HG03520 (cell line): ENCODE results near the gene STK11.

Source experiments
- ATAC-seq: cut with Tn5 transposase; IDR thresholded peaks from one replicate; pipeline ENCODE4 v1.9.1; 2021; ENCODE audit warnings: mild to moderate bottlenecking, moderate library complexity; ENCODE audit not compliant: unreplicated experiment

The STK11 gene, protein sequence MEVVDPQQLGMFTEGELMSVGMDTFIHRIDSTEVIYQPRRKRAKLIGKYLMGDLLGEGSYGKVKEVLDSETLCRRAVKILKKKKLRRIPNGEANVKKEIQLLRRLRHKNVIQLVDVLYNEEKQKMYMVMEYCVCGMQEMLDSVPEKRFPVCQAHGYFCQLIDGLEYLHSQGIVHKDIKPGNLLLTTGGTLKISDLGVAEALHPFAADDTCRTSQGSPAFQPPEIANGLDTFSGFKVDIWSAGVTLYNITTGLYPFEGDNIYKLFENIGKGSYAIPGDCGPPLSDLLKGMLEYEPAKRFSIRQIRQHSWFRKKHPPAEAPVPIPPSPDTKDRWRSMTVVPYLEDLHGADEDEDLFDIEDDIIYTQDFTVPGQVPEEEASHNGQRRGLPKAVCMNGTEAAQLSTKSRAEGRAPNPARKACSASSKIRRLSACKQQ

DNA sequence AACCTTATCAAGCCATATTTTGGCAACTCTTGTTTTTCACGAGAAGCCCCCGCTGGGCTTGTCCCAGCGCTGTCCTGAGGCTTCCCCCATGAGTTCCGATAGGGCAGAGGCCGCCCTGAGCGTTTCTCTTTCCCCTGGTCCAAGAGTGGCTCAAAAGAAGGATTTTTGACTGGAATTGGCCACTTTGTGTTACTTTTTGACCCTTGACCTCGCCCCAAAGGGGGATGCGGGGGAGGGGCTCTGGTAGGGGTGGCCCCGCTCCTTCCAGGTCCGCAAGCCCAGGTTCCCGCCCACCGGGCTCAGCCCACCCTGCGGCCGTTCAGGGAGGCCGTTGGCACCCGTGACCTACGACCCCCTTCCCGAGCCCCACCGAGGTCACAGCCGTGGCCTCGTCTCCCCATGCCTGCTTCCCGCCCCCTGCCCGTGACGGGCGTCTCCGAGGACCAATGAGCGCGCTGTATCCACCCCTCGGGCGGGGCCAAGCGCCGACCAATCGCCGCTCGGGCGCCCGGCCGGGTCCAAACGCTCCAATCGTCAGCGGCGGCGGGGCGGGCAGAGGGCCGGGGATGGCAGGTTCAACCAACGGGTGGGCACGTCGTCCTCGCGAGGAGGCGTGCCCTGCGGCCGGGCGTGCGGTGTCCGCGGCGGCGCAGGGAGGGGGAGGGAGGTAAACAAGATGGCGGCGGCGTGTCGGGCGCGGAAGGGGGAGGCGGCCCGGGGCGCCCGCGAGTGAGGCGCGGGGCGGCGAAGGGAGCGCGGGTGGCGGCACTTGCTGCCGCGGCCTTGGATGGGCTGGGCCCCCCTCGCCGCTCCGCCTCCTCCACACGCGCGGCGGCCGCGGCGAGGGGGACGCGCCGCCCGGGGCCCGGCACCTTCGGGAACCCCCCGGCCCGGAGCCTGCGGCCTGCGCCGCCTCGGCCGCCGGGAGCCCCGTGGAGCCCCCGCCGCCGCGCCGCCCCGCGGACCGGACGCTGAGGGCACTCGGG lies at the start of gene STK11:
TSS of gene STK11 (plus strand) at position 665 of the 986 bp plus-strand sequence. CDS start 1,136 bp downstream, outside the sequence.
- ATAC-seq = peak; percentile 82

DNA sequence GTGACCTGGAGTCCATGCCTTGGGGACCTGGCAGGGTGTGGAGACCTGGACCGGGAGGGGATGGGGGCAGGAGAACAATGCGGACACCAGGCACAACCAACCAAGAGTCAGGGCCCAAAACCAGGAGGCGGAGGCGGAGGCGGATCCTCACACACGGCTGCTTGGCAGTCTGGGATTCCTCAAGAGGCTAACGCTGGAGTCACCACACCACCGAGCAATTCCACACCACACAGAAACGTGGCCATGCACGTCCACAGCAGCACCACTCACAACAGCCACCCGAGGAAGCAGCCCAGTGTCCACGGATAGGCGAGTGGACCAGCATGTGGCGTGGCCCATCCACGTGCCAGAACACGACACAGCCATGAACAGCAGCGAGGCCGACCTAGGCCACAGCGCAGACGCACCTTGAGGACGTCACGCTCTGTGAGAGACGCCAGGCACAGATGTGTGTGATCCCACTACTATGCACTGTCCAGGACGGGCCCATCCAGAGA lies 49.2 kb upstream of the STK11 start:
- no peak for ATAC-seq

DNA sequence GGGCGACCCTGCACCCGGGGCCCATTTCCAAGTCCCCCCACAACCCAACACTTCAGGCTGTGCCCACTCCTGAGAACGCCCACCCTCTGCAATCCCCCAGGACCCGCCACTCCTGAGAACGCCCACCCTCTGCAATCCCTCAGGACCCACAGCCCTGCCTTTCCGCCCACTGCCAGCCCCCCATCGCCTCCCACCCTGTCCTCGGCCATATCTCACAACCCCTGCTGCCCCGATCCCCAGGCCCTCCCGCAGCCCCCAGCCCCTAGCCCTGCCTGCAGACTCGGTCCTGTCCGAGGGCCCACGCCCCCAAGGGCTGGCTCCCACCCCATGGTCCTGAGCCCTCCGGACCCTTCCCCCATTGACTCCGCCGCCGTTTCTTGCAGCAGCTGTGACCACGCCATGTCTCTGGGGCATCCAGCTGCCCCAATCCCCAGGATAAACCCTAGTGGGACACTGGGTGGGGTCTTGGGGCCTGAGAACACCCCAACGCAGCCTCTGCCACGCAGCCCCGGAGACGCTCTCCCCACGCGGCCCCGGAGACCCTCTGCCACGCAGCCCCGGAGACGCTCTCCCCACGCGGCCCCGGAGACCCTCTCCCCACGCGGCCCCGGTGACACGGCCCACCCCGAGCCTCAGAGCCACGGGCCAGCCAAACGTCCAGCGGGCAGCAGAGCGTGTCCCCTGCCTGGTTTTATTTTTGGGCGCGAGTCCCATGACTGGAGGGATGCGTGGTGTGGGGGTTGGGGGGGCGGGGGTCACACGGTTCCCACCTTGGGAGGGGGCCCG lies 48.6 kb upstream of the STK11 start:
- ATAC-seq = no peak

DNA sequence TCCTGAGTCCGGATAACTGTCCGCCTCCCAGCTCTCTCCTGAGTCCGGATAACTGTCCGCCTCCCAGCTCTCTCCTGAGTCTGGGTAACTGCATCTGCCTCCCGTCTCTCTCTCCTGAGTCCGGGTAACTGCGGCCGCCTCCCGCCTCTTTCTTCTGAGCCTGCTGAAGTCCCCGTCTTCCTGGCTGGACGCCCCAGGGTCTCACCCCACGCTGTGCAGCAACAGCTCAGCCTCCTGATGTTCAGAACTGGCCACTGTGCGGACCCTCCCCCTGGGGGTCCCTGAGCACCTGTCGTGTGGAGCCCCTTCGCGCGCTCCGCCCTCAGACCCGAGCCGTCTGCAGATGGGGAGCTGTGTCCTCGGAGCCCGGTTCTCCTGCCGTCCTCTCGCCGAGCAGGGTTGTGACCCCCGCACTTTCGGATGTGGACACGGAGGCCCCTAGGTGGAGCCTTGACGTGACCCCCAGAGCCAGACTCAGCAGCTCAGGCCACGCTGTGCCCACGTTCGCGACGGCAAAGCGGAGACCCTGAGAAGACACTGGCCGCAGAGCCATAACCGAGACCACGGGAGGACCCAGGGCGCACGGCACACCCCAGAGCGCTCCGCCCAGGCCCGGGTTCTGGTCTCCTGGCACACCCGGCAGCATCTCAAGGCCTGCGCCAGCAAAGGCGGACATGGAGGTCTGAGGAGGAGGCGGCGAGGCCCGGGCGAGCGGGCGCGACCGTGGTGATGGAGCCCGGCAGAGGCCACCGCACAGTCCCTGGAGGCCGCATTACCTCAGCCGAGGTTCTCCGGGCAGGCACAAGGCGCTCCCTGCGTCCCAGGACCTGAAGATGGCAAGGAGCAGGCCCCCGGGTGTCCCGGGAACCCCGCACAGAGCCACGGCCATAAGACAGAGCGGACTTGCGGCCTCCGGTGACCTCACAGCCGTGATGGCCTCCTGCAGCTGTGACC lies 47.4 kb upstream of the STK11 start:
- ATAC-seq = no peak

DNA sequence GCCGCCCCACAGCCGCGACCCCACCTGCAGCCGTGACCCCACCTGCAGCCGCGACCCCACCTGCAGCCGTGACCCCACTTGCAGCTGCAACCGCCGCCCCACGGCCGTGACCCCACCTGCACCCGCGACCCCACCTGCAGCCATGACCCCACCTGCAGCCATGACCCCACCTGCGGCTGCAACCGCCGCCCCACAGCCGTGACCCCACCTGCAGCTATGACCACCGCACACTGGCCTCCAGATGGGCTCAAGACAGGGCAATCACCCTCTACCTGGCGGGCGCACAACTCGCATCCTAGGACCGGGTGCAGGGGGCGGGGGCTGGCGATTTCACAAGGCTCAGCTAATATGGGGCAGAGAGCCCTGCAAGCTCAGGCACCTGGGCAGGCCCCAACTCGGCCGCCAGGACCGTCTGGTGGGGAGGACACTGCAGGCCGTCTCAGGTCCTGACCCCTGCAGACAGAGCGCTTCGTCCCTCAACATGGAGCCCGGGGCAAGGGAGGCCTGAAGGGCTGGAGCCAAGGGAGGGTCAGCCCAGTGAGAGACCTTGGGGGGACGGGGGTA lies 46.6 kb upstream of the STK11 start:
- no peak for ATAC-seq

DNA sequence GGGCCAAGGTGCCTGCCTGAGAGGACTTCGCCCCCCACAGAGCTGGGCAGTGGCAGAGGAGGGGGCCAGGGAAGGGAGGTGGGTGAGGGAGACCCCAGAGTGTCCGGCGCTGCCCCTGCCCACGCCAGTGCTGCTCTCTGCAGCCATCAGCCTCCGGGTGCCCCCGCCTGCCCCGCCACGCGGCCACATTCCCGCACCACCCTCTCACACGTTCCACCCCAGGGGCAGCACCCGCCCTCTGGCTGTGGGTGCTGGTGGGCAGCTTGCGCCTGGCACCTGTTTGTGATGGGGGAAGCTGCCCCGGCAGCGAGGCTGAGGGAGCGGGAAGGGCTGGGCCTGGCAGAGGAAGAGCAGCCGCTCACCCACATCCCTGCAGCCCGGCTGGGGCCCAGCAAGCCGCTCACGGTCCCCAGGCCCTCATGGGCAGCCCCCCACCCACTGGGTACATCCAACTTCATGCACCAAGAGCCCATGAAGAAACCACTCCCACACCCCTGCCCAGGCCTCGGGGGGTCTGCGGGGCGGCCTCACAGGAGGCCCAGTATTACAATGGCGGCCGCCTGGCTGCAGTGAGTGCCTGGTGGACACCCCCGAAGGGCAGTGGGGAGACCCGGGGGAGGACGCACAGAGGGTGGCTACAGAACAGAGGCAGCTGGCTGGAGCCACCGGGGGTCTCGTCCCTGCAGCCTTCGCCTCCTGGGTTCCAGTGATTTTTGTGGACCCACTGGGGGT lies 45.5 kb upstream of the STK11 start:
- ATAC-seq = no peak

DNA sequence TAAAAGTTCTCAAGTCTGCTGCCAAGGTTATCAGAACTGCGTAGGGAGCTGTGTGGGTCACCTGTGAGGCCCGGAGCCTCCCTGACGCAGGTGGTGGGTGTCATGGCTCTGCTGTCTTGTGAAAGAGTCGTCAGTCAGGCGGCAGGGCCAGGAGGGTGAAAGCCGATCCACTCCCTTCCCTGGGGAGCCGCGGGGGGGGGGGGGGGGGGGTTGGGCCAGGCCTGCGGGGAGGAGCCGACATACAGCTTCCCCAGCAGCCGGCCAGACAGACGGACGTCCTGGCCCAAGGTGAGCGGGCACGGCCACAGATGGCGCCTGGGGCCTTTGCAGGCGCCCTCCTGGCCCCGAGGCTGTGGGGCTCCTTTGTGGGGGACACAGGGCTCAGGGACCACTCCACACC lies 43.9 kb upstream of the STK11 start:
- no peak for ATAC-seq

DNA sequence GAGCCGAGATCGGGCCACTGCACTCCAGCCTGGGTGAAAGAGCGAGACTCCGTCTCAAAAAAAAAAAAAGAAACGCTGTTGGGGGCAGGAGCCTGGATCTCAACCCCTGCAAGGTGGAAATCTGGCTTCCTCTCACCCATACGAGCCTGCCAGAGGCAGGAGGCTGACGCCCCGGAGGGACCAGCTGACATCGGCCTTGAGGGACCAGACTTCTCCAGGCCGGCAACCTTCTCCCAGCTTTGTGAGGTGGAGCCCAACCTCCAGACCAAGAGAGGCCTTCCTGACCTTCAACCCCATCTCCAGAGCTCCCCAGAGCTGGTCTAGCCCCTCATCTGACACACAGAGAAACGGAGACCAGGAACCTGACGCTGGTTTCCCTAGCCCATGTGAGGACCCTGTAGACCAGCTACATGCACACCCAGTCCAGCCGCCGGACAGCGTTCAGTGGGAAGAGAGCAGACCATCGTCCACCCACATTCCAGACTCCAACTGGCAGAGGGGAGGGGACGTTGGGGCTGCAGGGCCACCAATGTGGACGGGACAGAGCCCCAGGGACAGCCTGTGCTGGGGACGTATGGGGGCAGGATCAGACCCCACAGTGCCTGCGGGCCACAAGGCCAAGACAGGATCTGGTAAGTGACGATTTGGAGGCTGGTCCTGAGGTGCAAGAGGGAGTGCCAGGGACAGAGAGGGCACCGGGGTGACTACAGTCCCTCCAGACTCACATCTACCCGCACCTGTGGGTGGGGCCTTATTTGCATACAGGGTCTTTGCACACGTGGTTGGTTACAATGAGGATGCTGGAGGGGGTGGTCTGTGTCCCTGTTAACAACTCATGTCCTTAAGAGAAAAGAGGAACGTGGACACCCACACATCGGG lies 42.9 kb upstream of the STK11 start:
- no peak for ATAC-seq

DNA sequence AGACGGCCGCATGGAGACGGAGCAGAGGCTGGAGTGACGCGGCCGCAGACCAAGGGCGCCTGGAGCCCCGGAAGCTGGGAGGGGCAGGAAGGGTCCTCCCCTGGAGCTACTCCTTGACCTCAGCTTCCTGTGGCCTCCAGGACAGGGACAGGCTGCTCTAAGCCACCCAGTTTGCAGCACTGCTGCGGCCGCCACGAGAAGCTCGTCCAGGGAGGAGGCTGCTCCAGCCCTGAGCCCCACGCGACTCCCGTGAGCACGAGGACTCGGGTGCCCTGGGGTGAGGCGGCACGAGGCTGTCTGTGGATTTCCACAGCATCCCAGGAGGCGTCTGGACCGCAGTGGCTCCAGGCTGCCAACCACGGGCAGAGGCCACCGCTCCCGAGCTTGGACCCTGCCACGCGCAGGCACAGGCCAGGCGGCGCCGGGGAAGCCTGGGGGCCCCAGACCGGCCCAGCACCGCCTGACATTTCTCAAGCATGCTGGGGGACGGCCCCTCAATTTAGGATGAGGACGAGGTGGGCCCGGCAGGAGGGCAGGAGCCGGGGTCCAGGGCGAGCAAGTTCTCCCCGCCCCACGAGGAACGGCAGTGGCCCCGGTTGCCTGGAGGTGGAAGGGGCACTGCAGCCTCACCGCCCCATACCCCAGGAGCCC lies 42.2 kb upstream of the STK11 start:
- no peak for ATAC-seq

DNA sequence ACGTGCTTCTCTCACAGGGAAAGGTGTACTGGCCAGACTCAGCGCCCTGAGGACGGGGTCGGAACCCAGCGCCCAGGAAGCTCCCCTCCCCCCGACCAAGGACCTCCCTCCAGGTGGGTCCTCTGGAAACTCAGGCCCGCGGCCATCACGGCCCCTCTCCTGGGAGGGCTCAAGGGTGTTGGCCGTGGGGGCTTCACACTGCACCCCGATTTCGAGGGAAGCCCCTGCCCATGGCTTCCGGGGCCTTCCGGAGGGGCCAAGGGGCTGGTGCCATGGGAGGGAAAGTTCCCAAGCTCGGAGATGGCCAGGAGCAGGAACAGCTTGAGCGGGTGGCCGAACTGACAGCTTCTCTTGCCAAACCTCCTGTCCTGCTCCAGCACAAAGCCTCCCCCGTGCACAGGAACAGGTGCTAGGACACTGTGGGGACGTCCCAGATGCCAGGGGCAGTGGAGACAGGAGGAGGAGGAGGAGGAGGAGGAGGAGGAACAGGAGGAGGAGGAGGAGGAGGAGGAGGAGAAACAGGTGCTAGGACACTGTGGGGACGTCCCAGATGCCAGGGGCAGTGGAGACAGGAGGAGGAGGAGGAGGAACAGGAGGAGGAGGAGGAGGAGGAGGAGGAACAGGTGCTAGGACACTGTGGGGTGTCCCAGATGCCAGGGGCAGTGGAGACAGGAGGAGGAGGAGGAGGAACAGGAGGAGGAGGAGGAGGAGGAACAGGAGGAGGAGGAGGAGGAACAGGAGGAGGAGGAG lies 41.5 kb upstream of the STK11 start:
- no peak for ATAC-seq

DNA sequence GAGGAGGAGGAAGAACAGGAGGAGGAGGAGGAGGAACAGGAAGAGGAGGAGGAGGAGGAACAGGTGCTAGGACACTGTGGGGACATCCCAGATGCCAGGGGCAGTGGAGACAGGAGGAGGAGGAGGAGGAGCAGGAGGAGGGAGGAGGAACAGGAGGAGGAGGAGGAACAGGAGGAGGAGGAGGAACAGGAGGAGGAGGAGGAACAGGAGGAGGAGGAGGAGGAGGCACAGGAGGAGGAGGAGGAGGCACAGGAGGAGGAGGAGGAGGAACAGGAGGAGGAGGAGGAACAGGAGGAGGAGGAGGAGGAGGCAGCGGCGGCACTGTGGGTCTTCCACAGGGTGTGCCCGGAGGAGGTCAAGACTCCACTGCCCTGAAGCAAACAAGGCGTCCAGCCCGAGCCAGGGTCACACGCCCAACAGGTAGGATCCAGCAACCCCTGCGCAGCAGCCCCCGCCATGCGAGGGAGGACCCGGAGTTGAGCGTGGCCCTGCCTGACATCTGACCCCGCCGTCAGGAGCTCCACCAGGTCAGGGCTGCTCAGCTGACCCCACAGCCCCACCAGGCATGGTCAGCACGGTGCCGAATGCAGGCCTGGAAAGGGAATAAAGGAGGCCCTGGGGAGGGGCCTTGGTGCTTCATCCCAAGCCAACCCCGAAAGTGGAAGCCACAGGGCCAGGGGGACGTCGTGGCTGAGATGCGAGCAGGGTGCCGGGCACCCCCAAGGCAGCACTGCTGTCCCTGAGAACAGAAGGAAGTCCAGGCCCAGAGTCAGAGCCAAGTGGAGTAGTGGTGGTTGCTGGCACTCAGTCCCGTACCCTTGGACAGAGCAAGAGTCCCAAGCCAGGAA lies 40.7 kb upstream of the STK11 start:
- no peak for ATAC-seq

DNA sequence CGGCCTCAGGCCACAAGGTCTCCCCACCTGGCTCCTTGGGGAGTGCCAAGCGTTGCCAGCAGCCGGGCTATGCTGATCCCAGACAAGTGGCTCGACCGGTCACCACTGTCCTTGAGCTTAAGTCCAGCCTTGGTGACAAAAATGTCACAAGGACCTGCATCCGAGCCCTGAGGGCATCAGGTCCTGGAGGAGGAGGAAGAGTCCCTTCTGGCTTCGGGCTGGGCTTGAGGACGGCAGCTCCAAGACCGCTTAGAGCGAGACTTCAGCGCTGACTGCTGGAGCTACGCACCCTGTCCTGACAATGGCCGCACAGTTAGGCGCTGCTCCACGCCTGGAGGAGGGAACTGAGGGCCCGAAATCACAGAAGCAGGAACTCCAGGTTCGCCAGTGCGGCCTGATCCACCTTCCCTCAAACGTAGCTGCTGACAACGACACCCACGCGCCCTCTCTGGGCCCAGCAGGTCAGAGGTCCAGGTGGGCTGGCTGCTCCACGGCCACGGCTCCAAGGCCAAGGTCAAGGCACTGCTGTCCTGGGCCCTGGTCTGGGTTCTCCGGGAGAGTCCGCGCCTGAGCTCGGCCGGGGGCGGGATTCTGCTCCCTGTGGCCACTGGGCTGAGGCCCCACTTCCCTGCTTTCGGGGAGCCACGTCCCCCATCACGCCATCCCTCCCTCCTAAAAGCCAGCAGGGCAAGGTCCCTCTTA lies 38.6 kb upstream of the STK11 start:
- no peak for ATAC-seq

DNA sequence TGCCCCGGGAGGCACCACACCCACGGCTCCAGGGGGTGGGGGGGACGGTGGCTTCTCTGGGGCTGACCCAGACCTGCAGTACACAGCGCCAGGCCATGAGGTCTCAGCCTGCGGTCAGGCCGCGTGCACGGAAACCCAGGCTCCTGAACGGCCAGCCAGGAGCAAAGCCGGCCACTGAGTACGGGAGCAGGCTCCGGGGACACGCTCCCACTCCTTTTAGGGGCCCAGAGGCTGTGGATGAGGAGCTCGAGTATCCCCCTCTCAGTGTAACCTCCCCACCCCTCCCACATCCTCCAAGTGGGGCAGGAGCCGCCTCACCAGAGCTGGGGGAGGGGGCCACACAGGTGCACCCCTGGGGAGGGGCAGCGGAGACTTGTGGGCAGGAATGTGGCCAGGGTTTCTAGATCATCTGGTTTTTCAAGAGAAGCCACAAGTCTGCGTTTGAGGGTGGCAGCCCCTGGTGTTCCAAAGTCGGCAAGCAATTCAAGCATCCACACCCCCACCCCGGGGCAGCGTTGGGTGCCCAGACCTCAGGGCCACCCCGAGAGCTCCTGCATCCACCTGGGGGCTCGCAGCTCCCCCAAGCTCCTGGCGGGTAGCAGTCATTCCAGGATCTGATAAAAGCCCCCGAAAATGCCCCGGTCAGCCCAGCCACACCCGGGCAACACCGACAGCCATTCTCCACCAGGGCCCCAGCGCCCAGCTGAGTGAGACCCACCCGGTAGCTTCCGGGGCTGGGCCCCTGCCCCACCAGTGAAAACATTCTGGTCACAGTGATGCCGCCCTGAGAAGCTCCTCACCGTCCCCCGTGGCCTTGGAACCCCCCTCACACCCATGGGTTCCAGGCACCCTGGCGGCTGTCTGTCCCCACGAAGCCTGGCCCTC lies 37.6 kb upstream of the STK11 start:
- ATAC-seq = no peak
